MM.1S (cell line): ENCODE data around the gene KCNT1.

Source experiments
- DNase-seq: peaks from one replicate; pipeline ENCODE4 v3.0.0-alpha.2; 2015
- H2AFZ ChIP-seq: fragments of 300-600 bp; sonication (generic); 2 replicates; pipeline ENCODE4 v1.6.0; 2016; ENCODE audit warnings: antibody characterized with exemption, low read length
- H3F3A ChIP-seq: fragments of 300-600 bp; sonication (generic); 2 replicates; pipeline ENCODE4 v1.6.1; 2016; ENCODE audit warnings: mild to moderate bottlenecking, antibody characterized with exemption, low read length, moderate library complexity, mixed read lengths; ENCODE audit not compliant: insufficient read depth
- H3K27ac ChIP-seq: fragments of 300-600 bp; sonication (generic); 2 replicates; pipeline ENCODE4 v1.5.1; 2016; ENCODE audit warnings: mild to moderate bottlenecking, low read length
- H3K27me3 ChIP-seq: fragments of 300-600 bp; sonication (generic); replicated peaks from 2 replicates; pipeline ENCODE4 v1.6.0; 2016; ENCODE audit warnings: low read length; ENCODE audit not compliant: insufficient read depth
- H3K36me3 ChIP-seq: fragments of 300-600 bp; sonication (generic); replicated peaks from 2 replicates; pipeline ENCODE4 v1.6.1; 2016; ENCODE audit warnings: mild to moderate bottlenecking, low read length, mixed read lengths; ENCODE audit not compliant: insufficient read depth
- H3K4me1 ChIP-seq: fragments of 300-600 bp; sonication (generic); 2 replicates; pipeline ENCODE4 v1.6.1; 2016; ENCODE audit warnings: low read length, mixed read lengths
- H3K4me2 ChIP-seq: fragments of 300-600 bp; sonication (generic); 2 replicates; pipeline ENCODE4 v1.6.0; 2016; ENCODE audit warnings: low read depth, low read length
- H3K4me3 ChIP-seq: fragments of 300-600 bp; sonication (generic); 2 replicates; pipeline ENCODE4 v1.5.1; 2016; ENCODE audit warnings: low read length, mixed read lengths
- H3K79me2 ChIP-seq: fragments of 300-600 bp; sonication (generic); 2 replicates; pipeline ENCODE4 v1.6.1; 2016; ENCODE audit warnings: mixed run types, low read length, mixed read lengths
- H3K9ac ChIP-seq: fragments of 300-600 bp; sonication (generic); 2 replicates; pipeline ENCODE4 v1.6.1; 2016; ENCODE audit warnings: low read length, mixed read lengths
- H3K9me2 ChIP-seq: fragments of 300-600 bp; sonication (generic); replicated peaks from 2 replicates; pipeline ENCODE4 v1.6.1; 2016; ENCODE audit warnings: mild to moderate bottlenecking, low read length, mixed read lengths; ENCODE audit not compliant: insufficient read depth
- H3K9me3 ChIP-seq: fragments of 300-600 bp; sonication (generic); replicated peaks from 2 replicates; pipeline ENCODE4 v1.6.1; 2016; ENCODE audit warnings: mild to moderate bottlenecking, low read length, mixed read lengths; ENCODE audit not compliant: insufficient read depth
- H4K20me1 ChIP-seq: fragments of 300-600 bp; sonication (generic); 2 replicates; pipeline ENCODE4 v1.6.1; 2016; ENCODE audit warnings: mild to moderate bottlenecking, low read length, moderate library complexity, mixed read lengths; ENCODE audit not compliant: insufficient read depth
- CTCF ChIP-seq: fragments of 300-600 bp; sonication (generic); IDR thresholded peaks from 2 replicates; pipeline ENCODE4 v1.5.1; 2016; ENCODE audit warnings: antibody characterized with exemption, low read length, mixed read lengths
- EZH2 ChIP-seq: fragments of 300-600 bp; sonication (generic); optimal IDR thresholded peaks from 2 replicates; pipeline ENCODE3; 2017; ENCODE audit warnings: low read depth, mild to moderate bottlenecking, antibody characterized with exemption, low read length, mixed read lengths
- EZH2phosphoT487 ChIP-seq: fragments of 300-600 bp; sonication (generic); IDR thresholded peaks from 2 replicates; pipeline ENCODE4 v1.6.1; 2018; ENCODE audit warnings: antibody characterized with exemption, low read length

The KCNT1 gene

GRCh38 chr9:135783540-135784245, 81.7 kb downstream of the KCNT1 start:
- H2AFZ ChIP-seq, result no peak overlapping the region
- H3K4me1 ChIP-seq, result no peaks in the 10 kb centered on the region
- H3K9ac ChIP-seq, result no peak overlapping the region
- H3K27me3 ChIP-seq, result peaks cover 95% of the 10 kb centered on the region
- no peaks in the 10 kb centered on the region for H4K20me1 ChIP-seq
- no peak for TF ChIP-seq EZH2phosphoT487
- no peak for TF ChIP-seq EZH2
- no peak for TF ChIP-seq CTCF
- H3K9me3 ChIP-seq, result no peaks in the 10 kb centered on the region
- H3K36me3 ChIP-seq, result no peaks in the 10 kb centered on the region
- DNase-seq, result no peak
- H3F3A ChIP-seq, result no peaks in the 10 kb centered on the region
- H3K27ac ChIP-seq, result no peak overlapping the region
- H3K4me2 ChIP-seq, result no peak overlapping the region
- no peak overlapping the region for H3K4me3 ChIP-seq
- H3K79me2 ChIP-seq, result no peaks in the 10 kb centered on the region
- H3K9me2 ChIP-seq, result no peaks in the 10 kb centered on the region

- Histone ChIP-seq H3K79me2 (no peaks in the 10 kb centered on the region), H3K9ac (no peak overlapping the region), H3F3A (no peaks in the 10 kb centered on the region), H3K9me3 (no peaks in the 10 kb centered on the region), H3K9me2 (no peaks in the 10 kb centered on the region), H3K36me3 (no peaks in the 10 kb centered on the region), H3K4me1 (no peaks in the 10 kb centered on the region), H4K20me1 (no peaks in the 10 kb centered on the region), H3K27ac (no peak overlapping the region), H3K4me3 (no peak overlapping the region), H3K4me2 (no peak overlapping the region), H2AFZ (no peak overlapping the region), H3K27me3 (peaks cover 95% of the 10 kb centered on the region)
- no peak for DNase-seq
- TF ChIP-seq EZH2, result no peak
- TF ChIP-seq EZH2phosphoT487, result no peak
- no peak for TF ChIP-seq CTCF
These were observed 83.1 kb downstream of the KCNT1 start for GRCh38 chr9:135785013-135785575.

- H3K4me2 ChIP-seq, result no peak overlapping the region
- H4K20me1 ChIP-seq, result no peaks in the 10 kb centered on the region
- no peak for TF ChIP-seq CTCF
- TF ChIP-seq EZH2, result no peak
- TF ChIP-seq EZH2phosphoT487, result no peak
- H3K36me3 ChIP-seq, result no peaks in the 10 kb centered on the region
- H3K9ac ChIP-seq, result no peak overlapping the region
- no peak overlapping the region for H3K4me3 ChIP-seq
- DNase-seq, result no peak
- no peaks in the 10 kb centered on the region for H3K4me1 ChIP-seq
- H3K79me2 ChIP-seq, result no peaks in the 10 kb centered on the region
- peaks cover 95% of the 10 kb centered on the region for H3K27me3 ChIP-seq
- H3K9me2 ChIP-seq, result no peaks in the 10 kb centered on the region
- H3K9me3 ChIP-seq, result no peaks in the 10 kb centered on the region
- no peaks in the 10 kb centered on the region for H3F3A ChIP-seq
- no peak overlapping the region for H2AFZ ChIP-seq
- H3K27ac ChIP-seq, result no peak overlapping the region
These were observed 84.2 kb downstream of the KCNT1 start for GRCh38 chr9:135786146-135786690.
